Activated T-helper 1 cell treated with Interleukin-2 at 50 U/mL for 16 hours (primary cell): Measurements from ENCODE around the gene USP25.
"Not testable (repeated sequence)": the region's sequence is repeated elsewhere in the genome, so short reads cannot be mapped to it uniquely, and the experiment has no call there.

Experiments used
- DNase-seq: peaks from one replicate; pipeline ENCODE4 v3.0.0-alpha.2; 2020; ENCODE audit warnings: low read depth

USP25 gene

GRCh38 chr21:15731243-15731613 lies 1.4 kb downstream of the USP25 start:
- DNase-seq, result no peak

GRCh38 chr21:15732290-15732995 lies 2.7 kb downstream of the USP25 start:
- no peak for DNase-seq

GRCh38 chr21:15732996-15733329 lies 3.2 kb downstream of the USP25 start:
- DNase-seq, result no peak

GRCh38 chr21:15735409-15735808 lies 5.6 kb downstream of the USP25 start:
- DNase-seq, result no peak

GRCh38 chr21:15735931-15736330 lies 6.1 kb downstream of the USP25 start:
- not testable (repeated sequence) for DNase-seq

GRCh38 chr21:15738779-15739178 lies 9.0 kb downstream of the USP25 start:
- not testable (repeated sequence) for DNase-seq

DNA sequence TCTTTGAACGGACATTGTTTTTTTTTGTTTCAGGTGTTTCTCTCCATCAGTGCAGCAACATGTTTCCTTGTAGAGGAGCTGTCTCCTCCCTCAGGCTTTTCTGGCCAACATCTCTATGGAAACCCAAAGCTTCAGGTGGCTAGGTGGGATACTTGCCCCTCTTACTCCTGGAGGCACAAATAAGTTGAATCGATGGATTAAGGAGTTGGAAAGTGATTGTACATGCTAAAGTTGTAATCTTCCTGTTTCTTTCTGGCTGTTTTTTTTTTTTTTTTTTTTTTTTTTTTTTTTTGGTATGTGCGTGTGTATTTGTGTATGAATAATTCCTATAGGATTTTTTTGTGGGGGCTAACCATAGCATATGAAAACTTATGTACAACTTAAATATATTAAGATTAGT lies 10.6 kb downstream of the USP25 start:
- DNase-seq, result no peak

DNA sequence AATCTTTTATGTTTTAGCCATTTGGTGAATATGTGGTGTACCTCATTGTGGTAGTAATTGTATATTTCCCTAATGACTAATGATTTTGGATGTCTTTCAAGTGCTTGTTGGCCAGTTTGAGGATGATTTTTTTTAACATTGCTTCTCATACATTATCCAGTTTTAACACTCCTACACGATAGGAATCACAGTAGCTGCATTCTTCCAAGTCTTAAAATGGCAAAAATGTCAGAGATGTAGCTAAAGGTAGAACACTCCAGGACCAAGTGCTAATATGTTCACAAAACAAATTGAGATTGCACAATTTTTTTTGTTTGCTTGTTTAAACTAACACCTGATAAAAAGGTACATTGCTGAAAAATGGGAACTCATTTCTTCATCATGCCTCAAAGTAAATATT lies 11.7 kb downstream of the USP25 start:
- DNase-seq, result no peak

GRCh38 chr21:15742052-15742670 lies 12.4 kb downstream of the USP25 start:
- no peak for DNase-seq

- DNase-seq, result no peak
Measured at GRCh38 chr21:15742694-15743093, 12.9 kb downstream of the USP25 start.

GRCh38 chr21:15743593-15743992 lies 13.8 kb downstream of the USP25 start:
- no peak for DNase-seq

- DNase-seq, result no peak
Measured at GRCh38 chr21:15744926-15745325, 15.1 kb downstream of the USP25 start.

- DNase-seq, result no peak
Measured at GRCh38 chr21:15748586-15748985, 18.8 kb downstream of the USP25 start.

DNA sequence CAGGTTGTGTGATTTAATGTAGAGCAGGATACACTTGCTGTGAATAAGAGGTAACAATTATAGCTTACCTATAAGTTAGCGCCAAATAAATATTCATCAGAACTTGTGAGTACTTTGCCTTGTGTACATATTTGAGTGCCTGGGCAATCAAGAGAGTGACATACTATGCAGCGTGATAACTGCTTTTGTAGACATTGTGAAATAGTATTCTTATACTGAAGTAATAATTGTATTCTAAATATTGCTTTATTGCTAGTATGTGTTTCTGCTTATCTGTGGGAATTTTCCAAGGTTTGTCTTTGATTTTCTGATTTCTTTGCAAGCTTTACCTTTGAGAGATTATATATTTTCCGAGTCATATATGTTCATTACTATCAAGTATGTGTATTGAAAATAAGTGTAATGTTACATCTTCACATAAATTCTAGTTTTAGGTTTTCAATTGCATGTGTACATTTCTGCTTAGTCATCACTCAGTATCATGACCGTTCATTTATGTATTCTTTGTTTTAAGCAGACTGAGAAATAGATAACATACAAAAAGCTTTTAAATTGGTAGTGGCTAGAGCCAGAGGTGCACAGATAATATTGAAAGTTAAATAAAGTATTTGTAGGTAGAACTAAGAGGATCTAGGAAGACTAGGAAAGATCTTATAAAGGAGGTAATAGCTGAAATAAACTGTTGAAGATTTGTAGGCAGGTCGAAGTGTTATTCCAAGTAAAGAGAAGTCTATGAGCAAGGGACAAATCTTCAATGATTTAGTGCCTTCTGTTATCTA lies 19.5 kb downstream of the USP25 start:
- DNase-seq, result no peak

- no peak for DNase-seq
Measured at GRCh38 chr21:15749861-15750159, 20.0 kb downstream of the USP25 start.

- no peak for DNase-seq
Measured at GRCh38 chr21:15751037-15751436, 21.3 kb downstream of the USP25 start.

- no peak for DNase-seq
Measured at GRCh38 chr21:15751546-15751945, 21.8 kb downstream of the USP25 start.

GRCh38 chr21:15752763-15753407 lies 23.1 kb downstream of the USP25 start:
- DNase-seq, result no peak

DNA sequence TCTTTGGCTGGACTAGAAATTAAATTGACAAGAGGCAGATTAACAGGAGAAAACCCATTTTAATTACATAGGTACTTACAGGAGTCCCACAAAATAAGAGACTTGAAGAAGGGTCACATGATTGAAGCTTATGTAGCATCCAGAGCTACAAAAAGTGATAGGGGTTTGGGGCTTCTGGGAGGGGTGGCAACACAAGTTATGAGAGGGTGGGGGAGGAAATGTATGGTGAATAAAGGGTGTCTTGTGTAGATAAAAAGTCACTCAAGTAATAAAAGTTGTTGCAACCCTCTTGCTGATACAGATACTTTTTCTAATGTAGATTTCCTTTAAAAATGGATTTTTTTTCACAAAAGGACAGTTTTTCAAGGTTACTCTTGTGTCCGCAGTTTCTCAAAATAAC lies 24.0 kb downstream of the USP25 start:
- DNase-seq, result no peak

DNA sequence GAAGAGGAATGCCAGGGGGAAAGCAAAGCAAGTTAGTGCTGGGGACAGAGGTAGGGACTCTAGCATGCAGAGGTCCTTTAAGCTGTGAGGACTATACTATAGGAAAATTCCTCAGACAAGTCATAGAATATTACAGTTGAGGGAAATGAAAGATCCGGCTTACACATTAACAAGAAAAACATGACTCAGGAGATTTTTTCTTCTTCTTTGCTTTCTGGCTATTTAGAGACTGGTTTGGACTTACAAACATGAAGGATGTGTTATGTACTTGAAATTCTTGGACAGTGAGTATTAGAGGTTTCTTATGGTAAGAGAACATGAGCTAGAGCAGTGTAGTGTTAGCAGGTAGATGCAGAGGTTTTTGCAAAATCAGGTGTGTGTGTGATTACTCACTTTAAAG lies 24.9 kb downstream of the USP25 start:
- no peak for DNase-seq

- DNase-seq, result no peak
Measured at GRCh38 chr21:15755125-15755524, 25.3 kb downstream of the USP25 start.

DNA sequence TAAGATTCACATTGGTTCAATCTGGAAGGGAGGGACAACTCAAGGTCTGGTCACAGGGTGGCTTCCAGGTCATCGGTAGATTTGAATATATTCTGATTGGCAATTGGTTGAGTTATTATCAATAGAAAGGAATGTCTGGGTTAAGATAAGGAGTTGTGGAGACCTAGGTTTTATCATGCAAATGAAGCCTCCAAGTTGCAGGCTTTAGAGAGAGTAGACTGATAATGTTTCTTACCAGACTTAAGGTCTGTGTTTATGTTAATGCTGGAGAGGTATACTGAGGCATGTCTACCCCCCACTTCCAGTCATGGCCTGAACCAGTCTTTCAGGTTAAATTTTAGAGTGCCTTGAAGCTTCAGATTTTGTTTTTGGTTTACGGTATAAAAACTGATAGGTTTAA lies 29.7 kb downstream of the USP25 start:
- DNase-seq, result no peak

- no peak for DNase-seq
Measured at GRCh38 chr21:15761507-15762100, 31.8 kb downstream of the USP25 start.
